ENCODE data around the gene TMEM123.
A peak's percentile ranks its signal among the peaks of the same experiment; 100 is the strongest.

The TMEM123 gene

DNA sequence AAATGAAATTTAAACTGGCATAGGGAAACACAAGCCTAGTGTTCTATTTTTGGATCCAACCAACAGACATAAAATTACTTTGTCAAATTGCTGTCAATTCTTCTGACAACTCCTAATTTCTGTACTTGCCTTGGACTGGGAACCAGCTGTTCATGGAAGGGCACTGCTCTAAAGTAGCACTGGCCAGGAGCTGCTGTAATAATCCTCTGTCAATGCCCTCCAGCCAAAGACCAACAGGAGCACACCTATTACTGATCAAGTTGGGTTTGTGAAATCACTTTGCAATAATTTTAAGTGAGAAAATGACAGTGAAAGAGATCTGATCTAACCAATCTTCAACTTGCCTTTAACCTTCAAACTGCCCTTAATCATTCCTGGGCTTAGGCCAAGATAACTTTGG lies 18.9 kb upstream of the TMEM123 start:
- no peak for DNase-seq (ENCODE audit: low read depth)

DNA sequence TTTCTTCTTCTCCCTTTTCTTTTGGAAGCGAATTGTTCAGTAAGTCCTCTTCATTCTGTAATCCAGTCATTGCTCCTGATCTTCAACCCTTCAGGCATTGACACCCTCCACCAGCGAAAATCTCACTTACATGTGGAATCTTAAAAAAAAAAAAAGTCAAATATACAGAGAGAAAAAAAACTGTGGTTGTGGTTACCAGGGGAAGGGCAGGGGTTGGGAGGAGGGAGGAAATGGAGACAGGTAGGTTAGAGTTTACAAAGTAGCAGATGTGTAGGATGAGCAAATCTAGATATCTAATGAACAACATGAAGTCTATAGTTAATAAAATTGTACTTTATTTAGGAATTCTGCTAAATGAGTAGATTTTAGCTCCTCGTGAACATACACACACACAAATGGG lies 17.7 kb upstream of the TMEM123 start:
- DNase-seq (ENCODE audit: low read depth): no peak

DNA sequence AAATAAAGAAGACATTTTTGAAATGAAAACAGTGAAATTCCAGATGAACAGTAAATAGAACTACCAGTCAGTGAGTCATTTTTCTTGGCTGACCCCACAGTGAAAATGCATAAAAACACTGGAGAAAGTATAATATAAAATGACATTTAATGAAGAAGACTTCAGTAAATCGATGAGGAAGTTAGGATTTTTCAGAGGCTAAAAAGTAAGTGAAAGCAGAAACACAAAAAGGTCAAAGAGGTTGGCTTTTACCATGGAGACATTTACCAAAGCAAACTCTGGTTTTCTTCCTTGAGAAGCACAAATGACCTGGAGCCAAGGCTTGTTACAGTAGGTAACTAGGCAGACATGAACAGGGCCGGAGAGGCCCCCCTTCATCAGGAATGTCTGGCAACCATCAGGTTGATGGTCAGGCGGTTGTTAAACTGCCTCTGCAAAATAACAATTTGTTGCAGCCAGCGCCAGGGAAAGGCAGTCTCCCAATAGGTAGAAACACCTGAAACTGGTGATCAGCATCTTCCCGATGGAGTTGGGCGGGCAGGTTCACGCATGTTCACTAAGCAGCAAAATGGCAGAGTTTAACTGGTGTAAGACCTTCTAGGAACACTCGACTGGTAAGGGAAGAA lies 16.7 kb upstream of the TMEM123 start:
- DNase-seq (ENCODE audit: low read depth): no peak

GRCh38 chr11:102468616-102469195 lies 16.1 kb upstream of the TMEM123 start:
- DNase-seq (ENCODE audit: low read depth): no peak

DNA sequence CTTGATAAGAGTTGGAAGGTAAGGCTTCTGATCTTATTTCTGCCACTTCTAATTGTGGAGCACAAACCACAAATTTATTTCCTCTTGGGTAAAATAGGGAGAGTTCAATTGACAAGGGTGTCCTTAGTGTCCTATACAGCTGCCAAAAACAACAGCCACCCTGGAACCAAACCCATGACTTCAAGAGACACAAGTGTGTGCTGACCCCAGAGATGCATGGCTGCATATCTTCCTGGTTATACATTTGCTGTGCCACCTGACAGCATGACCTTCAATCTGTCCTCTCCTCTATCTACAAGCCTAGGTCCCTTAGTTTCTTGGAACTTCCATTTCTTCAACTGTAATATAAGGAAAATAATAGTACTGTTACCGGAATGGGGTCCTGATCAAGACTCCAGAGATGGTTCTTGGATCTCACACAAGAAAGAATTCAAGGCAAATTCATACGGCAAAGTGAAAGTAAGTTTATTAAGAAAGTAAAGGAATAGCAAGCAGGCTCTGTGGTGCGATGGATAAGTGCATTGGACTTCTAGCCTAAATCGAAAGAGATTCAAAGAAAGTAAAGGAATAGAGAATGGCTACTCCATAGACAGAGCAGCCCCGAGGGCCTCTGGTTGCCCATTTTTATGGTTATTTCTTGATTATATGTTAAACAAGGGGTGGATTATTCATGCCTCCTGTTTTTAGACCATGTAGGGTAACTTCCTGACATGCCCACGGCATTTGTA lies 15.5 kb upstream of the TMEM123 start:
- DNase-seq (ENCODE audit: low read depth): no peak

- no peak for DNase-seq (ENCODE audit: low read depth)
These were observed 14.6 kb upstream of the TMEM123 start for GRCh38 chr11:102467080-102467708.

- no peak for DNase-seq (ENCODE audit: low read depth)
These were observed 13.1 kb upstream of the TMEM123 start for GRCh38 chr11:102465696-102466095.

DNA sequence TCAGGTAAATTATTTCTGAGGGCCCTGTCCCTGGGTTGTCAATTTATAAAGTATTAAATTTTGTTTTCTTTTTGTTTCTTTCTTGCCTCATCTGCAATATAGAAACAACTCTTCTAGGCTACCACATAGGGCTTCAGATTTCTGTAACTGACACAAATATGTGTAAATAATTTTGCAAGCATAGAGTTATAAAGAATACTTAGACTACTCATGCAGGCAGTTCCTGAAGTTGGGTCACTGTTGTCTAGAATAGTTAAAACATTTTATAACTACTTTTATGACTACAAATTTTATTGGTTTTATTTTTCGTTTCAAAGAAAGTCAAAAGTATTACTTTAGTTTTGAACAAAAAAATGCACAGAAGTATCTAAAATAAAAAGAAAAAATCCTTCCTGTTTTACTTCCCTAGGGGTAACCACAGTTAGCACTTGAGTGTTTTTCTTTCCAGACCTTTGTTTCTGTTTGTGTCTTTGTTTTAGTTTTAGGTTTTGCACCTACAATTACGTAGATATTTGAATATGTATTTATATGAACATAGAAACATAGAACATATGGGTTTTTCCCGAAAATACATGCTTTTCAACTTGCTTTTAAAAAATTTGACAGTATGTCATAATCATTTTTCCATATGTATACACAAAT lies 12.4 kb upstream of the TMEM123 start:
- no peak for DNase-seq (ENCODE audit: low read depth)

GRCh38 chr11:102464037-102464436 lies 11.5 kb upstream of the TMEM123 start:
- DNase-seq (ENCODE audit: low read depth): no peak

- no peak for DNase-seq (ENCODE audit: low read depth)
These were observed 10.0 kb upstream of the TMEM123 start for GRCh38 chr11:102462610-102463009.

DNA sequence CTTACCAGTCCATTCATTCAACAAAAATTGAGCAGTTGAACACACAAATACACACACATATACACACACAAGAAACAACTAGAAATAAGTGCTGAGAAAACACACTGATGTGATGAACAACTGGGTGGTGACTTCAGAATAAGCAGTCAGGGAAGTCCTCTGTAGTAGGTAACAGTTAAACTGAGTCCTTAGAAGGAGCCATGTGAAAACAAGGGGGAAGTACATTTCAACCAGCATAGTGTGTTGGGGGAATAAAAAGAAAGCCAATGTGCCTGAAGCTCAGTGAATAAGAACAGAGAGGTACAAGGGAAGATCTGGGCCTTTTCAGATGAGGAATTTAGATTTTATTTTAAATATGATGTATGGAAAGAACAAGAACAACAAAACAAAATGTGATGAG lies 6.8 kb upstream of the TMEM123 start:
- DNase-seq (ENCODE audit: low read depth): no peak

- DNase-seq (ENCODE audit: low read depth): no peak
These were observed 6.0 kb upstream of the TMEM123 start for GRCh38 chr11:102458548-102458947.

- DNase-seq (ENCODE audit: low read depth): no peak
These were observed 5.3 kb upstream of the TMEM123 start for GRCh38 chr11:102457865-102458264.

GRCh38 chr11:102457056-102457677 lies 4.6 kb upstream of the TMEM123 start:
- DNase-seq (ENCODE audit: low read depth): no peak

- DNase-seq (ENCODE audit: low read depth): no peak
These were observed 3.8 kb upstream of the TMEM123 start for GRCh38 chr11:102456381-102456780.

DNA sequence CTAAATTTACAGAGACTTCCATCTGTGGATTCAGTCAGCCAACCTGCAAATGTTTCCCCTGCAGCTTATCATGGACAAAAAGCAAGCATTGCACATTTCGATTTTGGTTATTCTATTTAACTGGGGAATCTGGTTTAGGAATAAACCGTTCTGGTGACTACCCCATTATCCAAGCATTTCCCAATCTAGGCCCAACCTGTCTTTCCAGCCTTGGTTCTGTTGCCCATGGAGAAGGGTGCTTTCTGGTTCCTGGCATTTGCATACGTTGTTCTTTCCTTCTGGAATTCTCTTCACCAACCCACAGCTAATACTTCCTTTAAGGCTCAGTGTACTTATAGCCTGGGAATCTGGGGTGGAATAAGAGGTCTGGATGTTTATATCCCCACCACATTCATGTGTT lies 1.4 kb upstream of the TMEM123 start:
- DNase-seq (ENCODE audit: low read depth): no peak

- no peak for DNase-seq (ENCODE audit: low read depth)
These were observed 734 bp upstream of the TMEM123 start for GRCh38 chr11:102453302-102453695.

DNA sequence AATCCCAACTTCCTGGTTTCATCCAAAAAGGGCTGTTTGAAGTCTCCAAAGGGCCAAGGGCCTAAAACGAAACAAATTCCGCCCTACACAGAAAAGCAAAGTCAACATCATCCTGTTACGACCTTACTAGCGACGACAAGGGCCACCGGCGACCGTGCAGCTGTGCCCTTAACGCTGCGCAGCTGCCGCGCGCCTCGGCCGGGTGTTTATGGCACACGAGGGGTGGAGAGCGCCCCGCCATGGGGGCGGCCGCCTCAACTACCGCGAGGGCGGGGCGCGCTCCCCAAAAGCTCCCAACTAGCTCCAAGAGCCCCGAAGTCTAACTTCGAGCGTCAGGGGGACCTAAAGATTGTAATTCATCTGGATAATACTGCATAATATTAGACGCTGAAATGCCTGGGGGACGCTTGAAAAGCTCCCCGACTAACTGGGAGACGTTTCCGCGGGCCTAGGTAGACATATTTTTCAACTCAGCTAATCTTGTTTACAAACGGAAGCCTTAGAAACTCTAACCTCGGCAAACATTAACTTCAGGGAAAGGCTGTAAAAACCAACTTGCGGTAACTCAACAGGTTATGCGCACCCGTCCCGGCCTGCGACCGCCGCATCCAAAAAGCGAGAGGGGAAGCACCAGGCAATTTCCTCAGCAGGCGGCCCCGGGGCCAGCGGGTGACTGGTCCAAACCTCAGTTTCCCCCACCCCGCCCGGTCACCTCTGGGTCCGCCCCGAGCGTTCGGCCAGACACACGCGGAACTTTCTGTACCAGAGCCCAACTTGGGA lies 694 bp downstream of the TMEM123 start:
- DNase-seq (ENCODE audit: low read depth): peak; percentile 61

DNA sequence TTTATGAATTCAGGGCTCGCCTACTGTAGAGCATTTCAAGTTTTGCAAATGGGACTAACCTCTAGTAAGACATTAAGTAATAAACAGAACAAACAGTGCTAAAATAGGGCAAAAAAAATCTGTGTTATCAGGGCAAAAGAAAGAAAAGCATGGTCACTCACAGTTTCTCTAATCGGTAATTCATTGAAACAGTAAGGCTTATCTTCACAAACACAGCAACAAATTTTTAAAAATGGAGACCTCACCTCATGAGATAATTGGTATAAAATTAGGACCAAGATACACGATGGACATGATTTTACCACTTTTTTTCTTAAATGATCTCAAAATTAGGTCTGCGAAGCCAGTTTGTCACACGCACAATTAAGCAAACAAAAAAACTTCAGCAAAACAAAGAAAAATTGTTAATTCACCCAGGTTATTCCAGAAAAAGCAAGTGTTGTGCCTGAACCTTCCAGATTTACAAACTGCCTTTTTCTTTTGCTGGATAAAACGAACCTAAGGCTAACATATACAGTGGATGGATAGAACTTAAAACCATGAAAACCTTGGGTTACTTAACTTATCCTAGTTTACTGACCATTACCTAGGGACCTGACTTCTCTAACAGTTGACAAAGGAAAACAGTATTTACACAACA lies 1.4 kb downstream of the TMEM123 start:
- DNase-seq (ENCODE audit: low read depth): no peak

DNA sequence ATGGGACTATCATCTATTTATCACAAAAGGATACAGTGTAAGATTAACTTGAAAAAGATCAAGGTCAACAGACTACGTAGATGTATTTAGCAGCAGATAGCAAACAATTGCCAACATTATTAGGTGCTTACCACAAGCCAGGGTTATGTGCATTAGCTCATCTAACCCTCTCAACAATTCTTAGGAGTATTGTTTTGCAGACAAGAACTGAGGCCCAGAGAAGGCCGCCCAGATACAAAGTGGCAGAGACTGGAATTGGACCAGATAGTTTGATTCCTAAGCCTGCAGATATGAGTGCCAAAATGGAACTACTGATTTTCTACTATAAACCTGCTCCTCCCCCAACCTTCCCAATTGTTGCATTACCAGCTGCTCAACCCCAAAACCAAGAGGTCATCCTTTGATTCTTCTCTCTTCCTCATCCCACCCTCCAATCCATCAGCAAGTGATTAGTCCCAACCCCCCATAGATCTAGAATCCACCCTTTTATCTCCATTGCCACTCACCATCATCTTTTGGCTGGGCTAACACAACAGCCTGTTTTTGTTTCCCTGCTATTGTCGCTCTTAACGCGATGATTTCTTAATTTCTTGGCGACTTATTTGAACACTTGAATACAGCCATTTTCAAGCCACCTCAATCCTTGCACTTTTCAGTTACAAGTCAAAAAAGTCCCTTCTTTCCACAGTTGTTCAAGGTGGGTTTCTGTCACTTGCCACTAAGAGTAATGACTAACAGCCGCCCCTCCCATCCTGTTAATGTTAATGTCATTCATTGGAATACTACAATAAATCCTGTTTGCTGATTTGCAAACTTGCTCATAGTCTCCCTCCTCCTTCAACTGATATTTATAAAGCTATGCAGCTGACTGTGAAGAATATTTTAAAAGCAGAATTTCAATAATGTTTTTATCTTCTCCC lies 2.7 kb downstream of the TMEM123 start:
- DNase-seq (ENCODE audit: low read depth): no peak
